Measurements from ENCODE around the gene DCST1. TPM values are rescaled to one million over a fixed set of nuclear protein-coding genes. Genes with fewer than 3 reads are reported as not detected.

Gene DCST1
- total RNA-seq, 1 donor from 2014 or later, result not detected

DNA sequence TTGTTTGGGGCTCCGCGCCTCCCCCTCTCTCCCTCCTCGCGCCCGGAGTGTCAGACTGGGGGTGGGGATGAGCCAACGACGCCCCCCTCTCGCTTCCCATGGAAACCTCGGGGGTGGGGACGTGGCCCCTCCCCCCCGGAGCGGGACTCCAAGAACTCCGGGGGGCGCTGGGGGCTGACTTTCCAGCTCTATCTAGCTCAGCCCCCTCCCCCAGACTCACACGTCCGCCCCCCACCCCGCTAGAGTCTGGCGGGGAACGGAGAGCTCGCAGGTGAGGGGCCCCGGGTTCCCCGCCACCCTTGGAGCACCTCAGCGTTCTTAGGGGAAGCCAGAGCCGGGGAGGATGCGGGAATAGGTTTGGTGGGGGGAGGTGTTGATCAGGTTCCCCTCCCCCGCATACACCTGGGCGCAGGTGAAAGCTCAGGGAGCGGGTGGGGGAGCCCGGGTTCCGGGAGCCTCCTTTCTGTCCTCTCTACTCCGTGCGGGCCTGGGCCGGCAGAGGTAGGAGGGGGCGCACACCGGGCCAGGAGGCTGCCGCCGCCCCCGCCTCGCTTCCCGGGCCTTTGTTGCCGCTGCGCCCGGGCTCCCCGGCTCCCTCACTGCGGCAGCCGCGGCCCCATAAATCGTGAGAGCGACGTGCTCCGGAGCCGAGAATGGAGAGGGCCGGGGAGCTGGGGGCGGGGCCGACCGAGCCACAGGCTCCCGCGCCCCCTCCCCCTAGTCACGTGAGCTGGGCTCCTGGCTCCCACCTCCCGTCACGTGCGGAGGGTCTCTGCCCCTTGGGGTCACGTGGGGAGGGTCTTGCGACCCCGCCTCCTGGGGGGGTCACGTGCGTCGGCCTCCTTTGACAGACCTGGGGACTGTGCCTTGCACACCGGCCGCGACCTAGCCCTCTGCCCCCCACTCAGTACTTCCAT lies 46.9 kb downstream of the DCST1 start:
- Histone ChIP-seq H3K36me3 (ENCODE audit: control insufficient read depth, insufficient read depth, low read length) (no peaks in the 10 kb centered on the region), H3K27me3 (ENCODE audit: control insufficient read depth, insufficient read depth, low read length) (peaks cover 9% of the 10 kb centered on the region), H3K4me3 (ENCODE audit: low read depth, low read length) (peak overlapping the region; percentile 54)
- DNase-seq (ENCODE audit: low read depth) (no peak), FAIRE-seq (no peak)
- TF ChIP-seq, protein P1, sequence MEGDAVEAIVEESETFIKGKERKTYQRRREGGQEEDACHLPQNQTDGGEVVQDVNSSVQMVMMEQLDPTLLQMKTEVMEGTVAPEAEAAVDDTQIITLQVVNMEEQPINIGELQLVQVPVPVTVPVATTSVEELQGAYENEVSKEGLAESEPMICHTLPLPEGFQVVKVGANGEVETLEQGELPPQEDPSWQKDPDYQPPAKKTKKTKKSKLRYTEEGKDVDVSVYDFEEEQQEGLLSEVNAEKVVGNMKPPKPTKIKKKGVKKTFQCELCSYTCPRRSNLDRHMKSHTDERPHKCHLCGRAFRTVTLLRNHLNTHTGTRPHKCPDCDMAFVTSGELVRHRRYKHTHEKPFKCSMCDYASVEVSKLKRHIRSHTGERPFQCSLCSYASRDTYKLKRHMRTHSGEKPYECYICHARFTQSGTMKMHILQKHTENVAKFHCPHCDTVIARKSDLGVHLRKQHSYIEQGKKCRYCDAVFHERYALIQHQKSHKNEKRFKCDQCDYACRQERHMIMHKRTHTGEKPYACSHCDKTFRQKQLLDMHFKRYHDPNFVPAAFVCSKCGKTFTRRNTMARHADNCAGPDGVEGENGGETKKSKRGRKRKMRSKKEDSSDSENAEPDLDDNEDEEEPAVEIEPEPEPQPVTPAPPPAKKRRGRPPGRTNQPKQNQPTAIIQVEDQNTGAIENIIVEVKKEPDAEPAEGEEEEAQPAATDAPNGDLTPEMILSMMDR (IDR thresholded peaks at IDR 0.05; ENCODE audit: insufficient read depth, low read length, severe bottlenecking), result no peak

DNA sequence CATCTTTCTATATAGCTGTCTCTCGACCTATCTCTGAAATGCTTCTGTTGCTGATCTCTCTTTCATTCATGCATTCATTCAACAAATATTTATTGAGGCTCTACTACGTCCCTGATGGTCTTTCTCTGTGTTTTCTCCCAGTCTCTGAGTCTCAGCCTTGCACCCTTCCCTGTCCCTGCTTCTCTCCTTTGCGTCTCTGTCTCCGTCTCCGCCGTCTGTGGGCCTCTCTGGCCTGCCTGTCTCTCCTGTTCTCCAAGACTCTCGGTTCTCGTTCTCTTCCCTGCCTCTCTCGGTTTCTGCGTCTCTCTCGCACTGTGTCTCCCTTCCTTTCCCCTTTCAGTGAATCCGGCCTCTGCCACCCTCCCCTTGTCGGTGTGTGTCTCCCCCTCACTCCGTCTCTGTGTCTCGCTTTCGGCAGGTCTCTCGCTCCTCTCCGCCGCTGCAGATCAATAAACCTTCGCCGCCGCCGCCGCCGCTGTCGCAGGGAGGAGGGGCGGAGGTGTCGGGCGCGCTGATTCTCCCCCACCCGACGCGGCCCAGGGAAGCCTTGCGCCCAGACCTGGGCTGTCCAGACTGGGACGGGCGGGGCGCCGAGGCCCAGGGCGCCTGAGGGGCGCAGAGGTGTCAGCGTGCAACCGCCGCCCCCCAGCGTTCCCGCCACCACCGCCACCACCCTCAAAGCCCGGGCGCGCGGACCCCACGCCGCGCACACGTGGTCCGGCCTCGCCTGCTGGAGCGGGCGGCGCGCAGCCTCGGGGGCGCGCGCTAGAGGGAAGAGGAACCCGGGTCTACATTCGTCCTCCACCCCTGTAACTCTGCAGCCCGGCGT lies 48.1 kb downstream of the DCST1 start:
- FAIRE-seq (no peak), DNase-seq (ENCODE audit: low read depth) (no peak)
- Histone ChIP-seq H3K36me3 (ENCODE audit: control insufficient read depth, insufficient read depth, low read length) (no peaks in the 10 kb centered on the region), H3K4me3 (ENCODE audit: low read depth, low read length) (peak overlapping the region; percentile 12), H3K27me3 (ENCODE audit: control insufficient read depth, insufficient read depth, low read length) (peaks cover 9% of the 10 kb centered on the region)
- TF ChIP-seq, protein P1 (IDR thresholded peaks at IDR 0.05; ENCODE audit: insufficient read depth, low read length, severe bottlenecking), result no peak

GRCh38 chr1:155082301-155083051 lies 48.9 kb downstream of the DCST1 start:
- DNase-seq (ENCODE audit: low read depth) (no peak), FAIRE-seq (no peak)
- no peak overlapping the region for H3K4me3 ChIP-seq (ENCODE audit: low read depth, low read length)
- H3K36me3 ChIP-seq (ENCODE audit: control insufficient read depth, insufficient read depth, low read length), result peaks cover 3% of the 10 kb centered on the region
- TF ChIP-seq, protein P1 (IDR thresholded peaks at IDR 0.05; ENCODE audit: insufficient read depth, low read length, severe bottlenecking), result no peak
- H3K27me3 ChIP-seq (ENCODE audit: control insufficient read depth, insufficient read depth, low read length), result peaks cover 9% of the 10 kb centered on the region

- FAIRE-seq, result no peak
- peaks cover 3% of the 10 kb centered on the region for H3K36me3 ChIP-seq (ENCODE audit: control insufficient read depth, insufficient read depth, low read length)
- H3K27me3 ChIP-seq (ENCODE audit: control insufficient read depth, insufficient read depth, low read length), result peaks cover 9% of the 10 kb centered on the region
- DNase-seq (ENCODE audit: low read depth), result no peak
- TF ChIP-seq, protein P1 (IDR thresholded peaks at IDR 0.05; ENCODE audit: insufficient read depth, low read length, severe bottlenecking), result no peak
- no peak overlapping the region for H3K4me3 ChIP-seq (ENCODE audit: low read depth, low read length)
Observed at GRCh38 chr1:155083052-155083541, 49.5 kb downstream of the DCST1 start.

DNA sequence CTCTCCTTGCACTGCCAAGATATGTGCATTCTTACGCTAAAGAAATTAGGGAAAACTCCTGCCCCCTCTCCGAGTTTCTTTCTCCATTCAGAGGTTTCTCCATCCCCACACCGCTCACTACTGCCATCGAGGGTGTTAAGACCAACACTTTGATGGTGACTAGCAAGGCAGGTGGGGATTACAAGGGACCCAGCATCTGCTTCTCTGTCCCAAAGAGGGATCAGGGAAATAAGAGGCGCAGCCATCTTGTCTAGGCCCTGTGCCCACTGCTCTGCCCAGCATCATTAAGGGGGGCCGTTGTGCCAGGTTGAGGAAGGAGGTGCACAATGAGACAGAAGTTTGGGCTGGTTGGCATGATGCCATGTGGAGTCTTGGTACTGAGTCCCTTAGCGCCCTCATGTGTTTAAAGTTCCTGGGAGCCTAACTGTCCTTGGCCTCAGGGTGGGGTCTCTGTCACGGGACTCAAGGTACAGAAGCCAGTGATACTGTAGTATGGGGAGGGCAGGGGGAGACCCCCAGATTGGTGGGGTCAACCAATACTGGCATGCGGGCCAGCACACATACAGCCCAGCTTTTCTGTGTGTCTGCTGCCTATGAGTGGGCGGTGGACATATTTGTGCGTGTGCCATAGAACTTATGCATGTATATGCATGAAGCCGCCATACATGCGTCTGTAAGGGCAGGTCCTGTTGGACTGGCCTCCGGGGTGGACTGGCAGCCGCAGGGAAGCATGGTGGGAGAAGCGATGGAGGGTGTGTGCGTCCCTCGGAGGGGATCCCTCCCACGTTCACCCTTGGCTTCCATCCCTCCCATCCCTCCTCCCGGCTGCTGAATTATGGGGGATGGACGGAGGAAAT lies 50.5 kb downstream of the DCST1 start:
- Histone ChIP-seq H3K36me3 (ENCODE audit: control insufficient read depth, insufficient read depth, low read length) (peaks cover 3% of the 10 kb centered on the region), H3K4me3 (ENCODE audit: low read depth, low read length) (peak overlapping the region; percentile 67), H3K27me3 (ENCODE audit: control insufficient read depth, insufficient read depth, low read length) (peaks cover 9% of the 10 kb centered on the region)
- TF ChIP-seq, protein P1 (IDR thresholded peaks at IDR 0.05; ENCODE audit: insufficient read depth, low read length, severe bottlenecking), result peak; percentile 53
- DNase-seq (ENCODE audit: low read depth) (peak; percentile 56), FAIRE-seq (no peak)
